H1 (cell line): Measurements from ENCODE around the gene PHAX. TPM values are rescaled to one million over a fixed set of nuclear protein-coding genes. Genes with fewer than 3 reads are reported as not detected.

ENCODE experiments used
- CTCF ChIA-PET: fragments of 300-600 bp; sonication (Branson Sonifier 250); formaldehyde crosslinking; loops from one replicate; lab custom pipeline; 2021; ENCODE audit not compliant: partially characterized antibody; lab: Charles Lee
- POLR2A ChIA-PET: fragments of 300-600 bp; sonication (Branson Sonifier 250); formaldehyde crosslinking; loops from one replicate; lab custom pipeline; 2021; ENCODE audit warnings: inconsistent platforms; ENCODE audit not compliant: partially characterized antibody; lab: Charles Lee
- DNase-seq, 2 experiments: peaks; one replicate each; pipeline versions ENCODE4 v3.0.0 to v3.0.0-alpha.2; 2010 to 2022; ENCODE audit warnings: low spot score in 2 of 2, low read depth in 1 of 2, mixed read lengths in 1 of 2
- FAIRE-seq: peaks from 2 replicates; lab custom pipeline; 2011; peaks lifted over from hg19 to GRCh38; lab: Jason Lieb, UNC
- H2AFZ ChIP-seq: 2 replicates; pipeline ENCODE4 v1.8.1; 2012; ENCODE audit warnings: low read length, inconsistent platforms
- H2AK5ac ChIP-seq: 2 replicates; pipeline ENCODE4 v1.6.1; 2013; ENCODE audit warnings: low read depth, low read length
- H2BK120ac ChIP-seq: replicated peaks from 2 replicates; pipeline ENCODE3; 2013; ENCODE audit warnings: low read depth, low read length, inconsistent platforms
- H2BK12ac ChIP-seq: 2 replicates; pipeline ENCODE4 v1.6.1; 2013; ENCODE audit warnings: low read depth, low read length
- H2BK15ac ChIP-seq: 2 replicates; pipeline ENCODE4 v1.6.1; 2013; ENCODE audit warnings: low read length
- H2BK20ac ChIP-seq: 2 replicates; pipeline ENCODE4 v1.6.1; 2013; ENCODE audit warnings: low read length
- H2BK5ac ChIP-seq: 2 replicates; pipeline ENCODE4 v1.6.1; 2013; ENCODE audit warnings: low read depth, low read length
- H3K14ac ChIP-seq: 2 replicates; pipeline ENCODE4 v1.6.1; 2013; ENCODE audit warnings: inconsistent platforms; ENCODE audit not compliant: insufficient read length
- H3K18ac ChIP-seq: 2 replicates; pipeline ENCODE4 v1.6.1; 2013; ENCODE audit warnings: low read length; ENCODE audit errors: extremely low read depth
- H3K23ac ChIP-seq: 2 replicates; pipeline ENCODE4 v1.6.1; 2013; ENCODE audit warnings: inconsistent platforms; ENCODE audit not compliant: insufficient read length
- H3K23me2 ChIP-seq: 2 replicates; pipeline ENCODE4 v1.6.1; 2013; ENCODE audit warnings: low read depth, low read length
- H3K27ac ChIP-seq: 2 replicates; pipeline ENCODE4 v1.6.1; 2011; ENCODE audit warnings: low read depth, low read length, inconsistent platforms
- H3K27me3 ChIP-seq, 4 experiments: replicated peaks in 1 of 4; 1 replicate in 1 of 4; 2 replicates in 3 of 4; pipeline versions ENCODE4 v1.6.1 to v1.8.1; 2011 to 2013; ENCODE audit warnings: low read length in 3 of 4, mild to moderate bottlenecking in 3 of 4, inconsistent platforms in 2 of 4, mixed read lengths in 2 of 4, moderate library complexity in 1 of 4; ENCODE audit not compliant: control insufficient read depth in 3 of 4, insufficient read depth in 3 of 4; ENCODE audit errors: extremely low read depth in 1 of 4
- H3K36me3 ChIP-seq, 4 experiments: 2 replicates each; pipeline versions ENCODE4 v1.6.1 to v1.8.1; 2011 to 2013; ENCODE audit warnings: mild to moderate bottlenecking in 4 of 4, low read length in 3 of 4, moderate library complexity in 2 of 4, control low read depth in 1 of 4, inconsistent platforms in 1 of 4; ENCODE audit not compliant: insufficient read depth in 4 of 4, control insufficient read depth in 2 of 4
- H3K4ac ChIP-seq: replicated peaks from 2 replicates; pipeline ENCODE3; 2013; ENCODE audit warnings: low read length, low read depth, mixed read lengths, inconsistent platforms; ENCODE audit not compliant: insufficient read length
- H3K4me1 ChIP-seq, 4 experiments: replicated peaks in 1 of 4; 1 replicate in 1 of 4; 2 replicates in 3 of 4; pipeline versions ENCODE4 v1.6.1 to v1.8.1; 2011 to 2013; ENCODE audit warnings: low read length in 3 of 4, inconsistent platforms in 2 of 4, mixed read lengths in 1 of 4; ENCODE audit not compliant: insufficient read depth in 4 of 4, control insufficient read depth in 3 of 4
- H3K4me2 ChIP-seq, 2 experiments: 2 replicates each; pipeline versions ENCODE4 v1.6.1 to v1.8.1; 2011 to 2013; ENCODE audit warnings: low read depth in 2 of 2, low read length in 2 of 2, control low read depth in 1 of 2, inconsistent platforms in 1 of 2, mild to moderate bottlenecking in 1 of 2; ENCODE audit not compliant: insufficient read depth in 1 of 2
- H3K4me3 ChIP-seq, 4 experiments: fragments of 200-600, 300-600 bp in 1 of 4; sonication (generic), shearing (Covaris generic), sonication (Bioruptor Twin) in 1 of 4; 2 replicates each; pipeline versions ENCODE4 v1.5.1 to v1.8.1; 2011 to 2016; ENCODE audit warnings: low read length in 4 of 4, low read depth in 3 of 4, control low read depth in 2 of 4, inconsistent platforms in 2 of 4, mild to moderate bottlenecking in 2 of 4, mixed read lengths in 1 of 4, moderate library complexity in 1 of 4; ENCODE audit not compliant: insufficient read depth in 2 of 4; ENCODE audit errors: extremely low read depth in 1 of 4
- H3K56ac ChIP-seq: replicated peaks from 2 replicates; pipeline ENCODE3; 2013; ENCODE audit warnings: low read depth, mild to moderate bottlenecking, mixed read lengths, low read length, inconsistent platforms; ENCODE audit not compliant: insufficient read length
- H3K79me1 ChIP-seq: 2 replicates; pipeline ENCODE4 v1.6.1; 2013; ENCODE audit warnings: low read depth, low read length, control low read depth
- H3K79me2 ChIP-seq, 2 experiments: 2 replicates each; pipeline versions ENCODE4 v1.6.1 to v1.8.1; 2012 to 2013; ENCODE audit warnings: low read length in 2 of 2, mild to moderate bottlenecking in 2 of 2, inconsistent platforms in 1 of 2; ENCODE audit not compliant: insufficient read depth in 2 of 2, control insufficient read depth in 1 of 2
- H3K9ac ChIP-seq, 4 experiments: replicated peaks in 1 of 4; 1 replicate in 1 of 4; 2 replicates in 3 of 4; pipeline versions ENCODE4 v1.6.1 to v1.8.1; 2011 to 2013; ENCODE audit warnings: low read depth in 3 of 4, low read length in 3 of 4, control low read depth in 2 of 4, mild to moderate bottlenecking in 2 of 4, moderate library complexity in 2 of 4, inconsistent platforms in 1 of 4; ENCODE audit errors: extremely low read depth in 1 of 4
- H3K9me3 ChIP-seq, 2 experiments: 2 replicates each; pipeline versions ENCODE4 v1.6.1 to v1.8.1; 2012 to 2013; ENCODE audit warnings: mild to moderate bottlenecking in 2 of 2, moderate library complexity in 2 of 2, control low read depth in 1 of 2, inconsistent platforms in 1 of 2, low read depth in 1 of 2, low read length in 1 of 2, mixed read lengths in 1 of 2; ENCODE audit not compliant: insufficient read depth in 2 of 2
- H4K20me1 ChIP-seq, 2 experiments: replicated peaks in 1 of 2; 2 replicates each; pipeline versions ENCODE3 to v1.8.1; 2011 to 2013; ENCODE audit warnings: inconsistent platforms in 2 of 2, low read length in 2 of 2, mild to moderate bottlenecking in 1 of 2; ENCODE audit not compliant: insufficient read depth in 2 of 2, control insufficient read depth in 1 of 2
- H4K5ac ChIP-seq: 2 replicates; pipeline ENCODE4 v1.6.1; 2013; ENCODE audit warnings: low read length, low read depth, mixed read lengths, inconsistent platforms; ENCODE audit not compliant: insufficient read length
- H4K8ac ChIP-seq: 2 replicates; pipeline ENCODE4 v1.8.0; 2013; ENCODE audit warnings: mild to moderate bottlenecking, moderate library complexity, low read length, inconsistent platforms; ENCODE audit not compliant: insufficient read depth; ENCODE audit errors: extremely low read depth
- H4K91ac ChIP-seq: replicated peaks from 2 replicates; pipeline ENCODE3; 2013; ENCODE audit warnings: low read length, mixed read lengths, inconsistent platforms; ENCODE audit not compliant: insufficient read length
- BACH1 ChIP-seq: IDR thresholded peaks from 2 replicates; pipeline ENCODE4 v1.6.1; 2012; ENCODE audit warnings: low read length, improper control_type of control experiment
- EZH2 ChIP-seq: fragments of 200-600 bp; sonication (generic); IDR thresholded peaks from 2 replicates; pipeline ENCODE4 v1.7.1; 2012; ENCODE audit warnings: low read depth, mild to moderate bottlenecking, moderate library complexity, low read length, inconsistent platforms; ENCODE audit not compliant: severe bottlenecking
- FOSL1 ChIP-seq: IDR thresholded peaks from 2 replicates; pipeline ENCODE4 v1.6.1; 2011; ENCODE audit warnings: mild to moderate bottlenecking, low read depth, low read length, moderate library complexity; ENCODE audit not compliant: insufficient read depth
- PHF8 ChIP-seq: fragments of 200-600 bp; sonication (generic); conservative IDR thresholded peaks from 2 replicates; pipeline ENCODE4 v1.7.1; 2012; ENCODE audit warnings: low read depth, mild to moderate bottlenecking, inconsistent platforms, low read length, moderate library complexity
- WGBS, 2 experiments: shearing (Covaris generic) in 1 of 2; methylation state at CpG; one replicate each; pipeline versions ENCODE4 v1.1.6 to v1.1.7; 2013 to 2015; ENCODE audit warnings: low lambda C conversion rate in 2 of 2, mixed read lengths in 2 of 2, inconsistent platforms in 1 of 2, low coverage in 1 of 2, missing lambda C conversion rate in 1 of 2; ENCODE audit not compliant: insufficient replicate concordance in 2 of 2, insufficient coverage in 1 of 2, insufficient read length in 1 of 2; ENCODE audit errors: extremely low coverage in 1 of 2, missing lambda C conversion rate in 1 of 2; 5-methylcytosine and 5-hydroxymethylcytosine counted together
- polyA plus RNA-seq, 7 experiments: library from polyadenylated mRNA; depleted of rRNA in 3 of 7; stranded (reverse) in 5 of 7; unstranded in 2 of 7; fragments of >200 nt in 5 of 7; fragments of 200-250 nt in 2 of 7; gene quantifications; 1 replicate in 5 of 7; 2 replicates in 1 of 7; 4 replicates in 1 of 7; pipeline versions ENCODE4 v1.2.1 to v1.2.3, GENCODE V29; 2011 to 2013; ENCODE audit warnings: missing spikeins in 2 of 7, mixed read lengths in 2 of 7
- total RNA-seq: library from RNA; stranded (reverse); fragmentation: NEBNext Ultra II Directional; extraction: Animal tissue kit (Norgen Biotek cat#: 25700); gene quantifications from 2 replicates; pipeline ENCODE4 v1.2.1, GENCODE V29; 2021

Gene PHAX
- total and polyA plus RNA-seq, 2 of the 8 experiments (the other 6 are each of a cell fraction or from before 2014, with no cell fraction given): 32.1 to 59.5 TPM

DNA sequence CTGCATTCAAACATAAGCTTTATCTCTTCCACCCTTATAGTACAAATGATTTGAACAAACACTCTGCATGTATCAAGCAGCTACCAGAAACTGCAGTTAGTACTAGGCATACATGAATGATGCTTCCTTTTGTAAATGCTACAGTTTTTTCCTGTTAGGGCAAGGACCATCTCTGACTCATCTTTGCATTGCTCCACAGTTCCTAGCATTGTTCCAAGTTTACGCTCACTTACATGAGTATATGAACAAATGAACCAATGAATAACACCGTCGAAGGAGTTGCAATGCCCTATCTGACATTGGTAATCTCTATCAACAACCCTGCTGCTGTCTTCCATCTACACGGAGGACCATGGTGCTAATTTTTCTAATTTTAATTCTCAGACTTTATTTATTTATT, 3.6 kb upstream of the PHAX start:
- no peak overlapping the region; the same call in 1 of the 2 replicates for H2AK5ac ChIP-seq
- TF ChIP-seq EZH2 (no peak), FOSL1 (no peak), PHF8 (no peak), BACH1 (no peak)
- TF ChIP-seq, all 59 proteins: peak for 0
- no peak for DNase-seq
- Histone ChIP-seq H3K36me3 (peaks cover 0 to 6% (median 0%) of the 10 kb centered on the region in 4 experiments; a peak in 2 of 8 replicates), H3K79me2 (peaks cover 9 to 38% of the 10 kb centered on the region in 2 experiments), H3K79me1 (no peaks in the 10 kb centered on the region; the same call in 1 of the 2 replicates), H2AFZ (no peak overlapping the region), H4K20me1 (peaks cover 1 to 5% of the 10 kb centered on the region in 2 experiments), H3K4ac (no peak overlapping the region), H3K9me3 (no peaks in the 10 kb centered on the region), H3K9ac (no peak overlapping the region), H3K23me2 (peaks cover 15% of the 10 kb centered on the region), H3K56ac (no peak overlapping the region), H4K5ac (no peak overlapping the region), H3K4me2 (no peak overlapping the region), H3K23ac (no peak overlapping the region), H3K18ac (no peak overlapping the region), H3K14ac (no peak overlapping the region), H4K8ac (no peak overlapping the region), H3K4me1 (peaks cover 1 to 13% (median 7%) of the 10 kb centered on the region in 4 experiments; a peak in 6 of 7 replicates), H2BK5ac (no peak overlapping the region), H2BK15ac (0 out of 2 replicates have a peak overlapping the region, but pooled peaks have one; percentile 25), H3K27me3 (no peaks in the 10 kb centered on the region), H2BK20ac (no peak overlapping the region), H2BK12ac (0 out of 2 replicates have a peak overlapping the region, but pooled peaks have one; percentile 18), H3K27ac (no peak overlapping the region), H3K4me3 (no peak overlapping the region), H4K91ac (no peak overlapping the region), H2BK120ac (no peak overlapping the region)
- FAIRE-seq: no peak
- POLR2A ChIA-PET: interaction anchor here (0.9 kb wide), 1 partner anchor 27 kb away, joined by 3 read pairs; no protein-coding TSS in a partner anchor
- 79% methylated on average over 4 of the region's 4 CpGs; no CpG with 5 or more reads in 1 of the 2 experiments for WGBS, 2 experiments
- CTCF ChIA-PET: no interaction called here
